COLO668 (cell line): Measurements from ENCODE around the gene ERCC6L.
"Not testable (repeated sequence)": the region's sequence is repeated elsewhere in the genome, so short reads cannot be mapped to it uniquely, and the experiment has no call there.

ENCODE experiments used
- DNase-seq: peaks from one replicate; lab custom pipeline; 2025; ENCODE audit not compliant: unreplicated experiment; lab: John Stamatoyannopoulos, UW

ERCC6L gene

GRCh38 chrX:72254816-72255215, 16.0 kb upstream of the ERCC6L start:
- DNase-seq, result peak; percentile 27

- no peak for DNase-seq
Observed at GRCh38 chrX:72253686-72254085, 14.9 kb upstream of the ERCC6L start.

GRCh38 chrX:72247206-72247942, 8.5 kb upstream of the ERCC6L start:
- DNase-seq, result peak; percentile 35

DNA sequence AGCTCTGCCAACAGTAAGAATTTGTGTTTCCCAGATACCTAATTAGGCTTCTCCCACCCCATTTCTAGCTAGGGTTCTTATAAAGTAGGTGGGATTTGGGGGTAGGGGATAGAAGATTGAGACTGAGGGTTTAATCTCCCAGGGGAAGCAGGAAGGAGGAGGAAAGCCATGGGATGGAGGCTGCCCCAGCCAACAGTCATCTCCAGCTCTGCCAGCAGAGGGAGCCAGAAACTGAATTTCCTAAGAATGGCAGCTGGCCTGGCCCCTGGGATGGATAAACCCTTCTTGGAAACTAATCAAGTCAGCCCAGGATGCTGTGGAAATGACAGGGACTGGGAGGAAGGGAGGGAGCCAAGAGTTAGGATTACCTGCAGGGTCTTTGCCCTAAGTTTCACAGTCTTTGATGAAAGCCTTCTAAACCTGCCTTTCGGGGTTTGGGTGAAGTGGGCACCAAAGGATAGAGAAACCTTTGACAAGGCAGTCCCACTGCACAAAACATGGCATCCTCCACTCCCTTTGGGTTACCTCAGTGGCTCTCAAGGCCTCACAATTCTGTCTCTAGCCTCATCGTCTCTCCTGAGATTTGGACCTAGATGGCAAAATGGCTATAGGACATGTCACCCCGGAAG, 6.7 kb upstream of the ERCC6L start:
- peak; percentile 60 for DNase-seq

- DNase-seq, result no peak
Observed at GRCh38 chrX:72243472-72243871, 4.6 kb upstream of the ERCC6L start.

DNA sequence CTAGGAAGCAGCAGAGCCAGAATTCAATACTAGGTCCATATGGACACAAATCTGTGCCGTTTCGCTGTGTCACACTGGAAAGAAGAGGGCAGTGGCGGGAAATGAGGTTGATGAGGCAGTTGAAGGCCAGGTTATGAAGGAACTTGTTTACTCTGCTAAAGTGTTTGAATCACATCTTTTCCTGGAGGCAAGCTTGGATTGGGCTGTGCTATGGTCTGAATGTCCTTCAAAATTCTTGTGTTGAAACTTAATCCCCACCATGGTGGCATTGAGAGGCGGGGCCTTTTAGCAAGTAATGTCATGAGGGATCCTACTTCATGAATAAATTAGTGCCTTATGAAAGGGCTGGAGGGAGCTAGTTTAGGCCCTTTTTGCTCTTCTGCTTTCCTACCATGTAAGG, 2.1 kb upstream of the ERCC6L start:
- DNase-seq, result no peak

- no peak for DNase-seq
Observed at GRCh38 chrX:72238183-72238582, 644 bp downstream of the ERCC6L start.

- no peak for DNase-seq
Observed at GRCh38 chrX:72236841-72237240, 2.0 kb downstream of the ERCC6L start.

GRCh38 chrX:72230290-72230689, 8.5 kb downstream of the ERCC6L start:
- DNase-seq, result no peak

DNA sequence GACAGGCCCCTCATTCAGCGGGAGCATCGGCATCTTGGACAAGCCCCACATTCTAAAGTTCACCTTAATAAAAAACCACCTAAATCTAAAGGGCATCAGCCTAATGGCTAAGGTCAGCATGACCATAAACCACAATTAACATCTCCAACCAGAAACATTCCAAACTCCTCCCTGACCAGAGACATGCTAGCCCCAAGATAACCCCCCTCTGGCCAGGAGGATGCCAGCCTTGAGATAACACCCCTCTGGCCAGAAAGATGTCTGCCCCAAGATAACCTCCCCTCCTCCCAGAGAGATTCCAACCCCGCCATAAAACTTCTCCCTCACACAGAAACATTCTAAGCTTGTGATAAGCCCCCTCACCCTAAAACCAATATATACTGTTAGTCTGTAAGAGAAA, 18.5 kb downstream of the ERCC6L start:
- DNase-seq, result not testable (repeated sequence)

DNA sequence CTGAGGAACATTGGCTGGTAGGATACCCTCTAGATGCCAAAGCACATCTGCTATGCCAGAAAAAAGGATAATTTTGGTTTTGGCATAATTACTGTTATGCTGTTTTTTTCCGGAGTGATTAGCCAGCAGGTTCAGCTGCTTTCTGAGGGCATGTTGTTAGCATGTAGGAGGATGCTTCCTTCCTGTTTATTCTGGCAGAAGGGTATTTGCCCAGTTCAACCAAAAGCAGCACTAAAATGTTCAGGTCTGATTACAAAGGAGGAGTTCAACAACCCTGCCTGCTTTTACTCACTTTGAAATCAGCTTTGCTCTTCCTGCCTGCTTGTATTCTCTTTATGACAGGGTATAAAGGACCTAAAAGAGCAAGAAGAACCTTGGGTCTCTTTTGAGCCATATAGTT, 21.9 kb downstream of the ERCC6L start:
- no peak for DNase-seq

DNA sequence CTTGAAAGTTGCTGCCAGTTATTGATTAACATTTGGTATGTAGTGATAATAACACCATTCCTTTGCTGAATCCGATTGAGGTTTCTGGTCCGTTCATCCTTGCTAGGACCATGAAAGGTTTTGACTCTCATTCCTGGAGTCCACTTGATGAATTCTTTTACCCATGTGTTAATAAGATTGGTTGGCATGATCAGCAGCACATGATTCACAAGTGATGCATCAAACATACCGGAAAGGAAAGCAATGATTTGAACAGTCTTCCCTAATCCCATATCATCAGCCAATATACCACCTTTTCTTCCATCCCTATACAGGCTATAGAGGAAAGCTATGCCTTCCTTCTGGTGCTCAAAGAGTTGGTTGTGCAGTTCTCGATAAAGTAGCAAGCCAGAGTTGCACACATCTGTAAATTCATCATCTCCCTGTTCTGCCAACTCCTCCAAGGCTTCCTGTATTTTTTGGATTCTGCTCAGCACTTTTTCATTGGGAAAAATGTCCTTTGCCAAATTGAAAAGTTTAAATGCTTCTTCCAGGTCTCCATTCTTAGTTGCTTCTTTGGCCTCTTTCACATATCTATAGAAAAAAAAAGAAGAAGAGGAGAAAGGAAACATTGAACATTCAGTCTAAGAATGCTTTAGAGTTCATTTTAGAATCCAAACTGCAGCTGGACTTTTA, 30.6 kb downstream of the ERCC6L start:
- no peak for DNase-seq

GRCh38 chrX:72207366-72207765, 31.5 kb downstream of the ERCC6L start:
- no peak for DNase-seq

DNA sequence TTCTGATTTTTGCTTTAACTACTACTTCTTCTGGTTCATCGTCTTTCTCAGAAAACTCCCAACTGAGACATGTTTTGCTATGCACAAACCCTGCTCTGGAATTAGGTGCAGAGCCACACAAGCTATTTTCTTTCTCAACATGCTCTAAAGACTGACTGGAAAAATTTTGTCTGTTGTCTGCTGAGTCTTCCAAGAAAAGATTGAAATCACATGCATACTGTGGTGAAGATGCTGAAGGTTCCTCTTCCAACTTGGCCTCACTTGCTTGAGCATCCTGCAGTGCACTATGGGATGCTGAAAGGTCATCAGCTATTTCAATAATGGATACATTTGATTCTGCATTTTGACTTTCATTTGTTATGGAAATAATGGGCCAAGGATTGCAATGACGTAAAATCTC, 33.1 kb downstream of the ERCC6L start:
- DNase-seq, result no peak

GRCh38 chrX:72203421-72203820, 35.4 kb downstream of the ERCC6L start:
- no peak for DNase-seq

- no peak for DNase-seq
Observed at GRCh38 chrX:72202792-72203401, 35.9 kb downstream of the ERCC6L start.

- no peak for DNase-seq
Observed at GRCh38 chrX:72201836-72202536, 36.8 kb downstream of the ERCC6L start.

GRCh38 chrX:72182924-72183323, 55.9 kb downstream of the ERCC6L start:
- no peak for DNase-seq

GRCh38 chrX:72181178-72182125, 57.4 kb downstream of the ERCC6L start, which contains the start of gene PIN4:
Gene PIN4, plus strand, starts transcription at chrX:72181757. Its CDS starts 29 bp downstream, at chrX:72181786.
- peak; percentile 95 for DNase-seq

GRCh38 chrX:72180539-72180938, 58.3 kb downstream of the ERCC6L start:
- DNase-seq, result no peak
